Measurements from ENCODE around the gene PGBD2. TPM values are rescaled to one million over a fixed set of nuclear protein-coding genes. Genes with fewer than 3 reads are reported as not detected.

Gene PGBD2, protein sequence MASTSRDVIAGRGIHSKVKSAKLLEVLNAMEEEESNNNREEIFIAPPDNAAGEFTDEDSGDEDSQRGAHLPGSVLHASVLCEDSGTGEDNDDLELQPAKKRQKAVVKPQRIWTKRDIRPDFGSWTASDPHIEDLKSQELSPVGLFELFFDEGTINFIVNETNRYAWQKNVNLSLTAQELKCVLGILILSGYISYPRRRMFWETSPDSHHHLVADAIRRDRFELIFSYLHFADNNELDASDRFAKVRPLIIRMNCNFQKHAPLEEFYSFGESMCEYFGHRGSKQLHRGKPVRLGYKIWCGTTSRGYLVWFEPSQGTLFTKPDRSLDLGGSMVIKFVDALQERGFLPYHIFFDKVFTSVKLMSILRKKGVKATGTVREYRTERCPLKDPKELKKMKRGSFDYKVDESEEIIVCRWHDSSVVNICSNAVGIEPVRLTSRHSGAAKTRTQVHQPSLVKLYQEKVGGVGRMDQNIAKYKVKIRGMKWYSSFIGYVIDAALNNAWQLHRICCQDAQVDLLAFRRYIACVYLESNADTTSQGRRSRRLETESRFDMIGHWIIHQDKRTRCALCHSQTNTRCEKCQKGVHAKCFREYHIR
- total RNA-seq (2011; cell fraction: chromatin; rRNA removed; ENCODE audit: low replicate concordance), result 37.0 and 45.9 TPM in 2 replicates
- total RNA-seq (2011; cell fraction: nucleolus; rRNA removed), result 20.3 and 21.8 TPM in 2 replicates
- 24.5 and 28.1 TPM in 2 replicates for total RNA-seq (2011; cell fraction: nucleoplasm; rRNA removed)
- 11.9 and 12.4 TPM in 2 replicates for total RNA-seq (2014; rRNA removed)
- 13.6 and 14.0 TPM in 2 replicates for total RNA-seq (2014; rRNA removed; fragmentation: Illumina TruSeq; extraction: Trizol)
- total RNA-seq (2015; rRNA removed; fragmentation: Illumina TruSeq; extraction: Trizol), result 18.7 TPM in 2 replicates
- 12.2 and 12.4 TPM in 2 replicates for total RNA-seq (2021)
- polyA plus RNA-seq (2011; rRNA removed), result 15.2 and 19.4 TPM in 2 replicates
- polyA plus RNA-seq (2011; cell fraction: cytosol; rRNA removed), result 6.8 and 10.4 TPM in 2 replicates
- 42.5 and 50.0 TPM in 2 replicates for polyA plus RNA-seq (2011; cell fraction: nucleus; rRNA removed)
- 11.7 and 11.9 TPM in 2 replicates for polyA plus RNA-seq (2012)
- polyA plus RNA-seq (2014; fragmentation: Illumina TruSeq; extraction: Trizol), result 10.9 and 13.2 TPM in 2 replicates
- 10 to 100 TPM; 14.7 to 21.8 TPM for polyA plus RNA-seq (2014; fragmentation: Nextera tagmentation; extraction: Ambion mirVana)
- 20.8 and 21.6 TPM in 2 replicates for polyA plus RNA-seq (2014; rRNA removed)
- 21.3 and 22.7 TPM in 2 replicates for polyA minus RNA-seq (2011; rRNA and poly(A)+ RNA removed)
- polyA minus RNA-seq (2011; cell fraction: cytosol; rRNA and poly(A)+ RNA removed), result 5.0 and 5.8 TPM in 2 replicates
- 8.5 and 12.0 TPM in 2 replicates for polyA minus RNA-seq (2011; cell fraction: nucleus; rRNA and poly(A)+ RNA removed)
- Bru-seq, nascent RNA, result percentile 80 among the genes with signal in this experiment
- percentile 75 among the genes with signal in this experiment for BruChase-seq, experiment 1, labeled RNA remaining after a 2-hour chase
- BruChase-seq, experiment 2, labeled RNA remaining after a 6-hour chase, result percentile 74 among the genes with signal in this experiment
- long read RNA-seq, experiment 1, transcript PGBD2-201 (3 exons, 2,136 nt), result major isoform, 24 of 42 reads
- long read RNA-seq, experiment 1, partial matches to known transcripts, result 0 of 42 reads
- long read RNA-seq, experiment 1, other reads (novel, unspliced or antisense), result 14 of 42 reads
- long read RNA-seq, experiment 2, partial matches to known transcripts, result 1 of 8 reads
- long read RNA-seq, experiment 2, other reads (novel, unspliced or antisense), result 4 of 8 reads
- long read RNA-seq, experiment 3, transcript PGBD2-201 (3 exons, 2,136 nt), result major isoform, 6 of 14 reads
- long read RNA-seq, experiment 3, partial matches to known transcripts, result 1 of 14 reads
- long read RNA-seq, experiment 3, other reads (novel, unspliced or antisense), result 5 of 14 reads

DNA sequence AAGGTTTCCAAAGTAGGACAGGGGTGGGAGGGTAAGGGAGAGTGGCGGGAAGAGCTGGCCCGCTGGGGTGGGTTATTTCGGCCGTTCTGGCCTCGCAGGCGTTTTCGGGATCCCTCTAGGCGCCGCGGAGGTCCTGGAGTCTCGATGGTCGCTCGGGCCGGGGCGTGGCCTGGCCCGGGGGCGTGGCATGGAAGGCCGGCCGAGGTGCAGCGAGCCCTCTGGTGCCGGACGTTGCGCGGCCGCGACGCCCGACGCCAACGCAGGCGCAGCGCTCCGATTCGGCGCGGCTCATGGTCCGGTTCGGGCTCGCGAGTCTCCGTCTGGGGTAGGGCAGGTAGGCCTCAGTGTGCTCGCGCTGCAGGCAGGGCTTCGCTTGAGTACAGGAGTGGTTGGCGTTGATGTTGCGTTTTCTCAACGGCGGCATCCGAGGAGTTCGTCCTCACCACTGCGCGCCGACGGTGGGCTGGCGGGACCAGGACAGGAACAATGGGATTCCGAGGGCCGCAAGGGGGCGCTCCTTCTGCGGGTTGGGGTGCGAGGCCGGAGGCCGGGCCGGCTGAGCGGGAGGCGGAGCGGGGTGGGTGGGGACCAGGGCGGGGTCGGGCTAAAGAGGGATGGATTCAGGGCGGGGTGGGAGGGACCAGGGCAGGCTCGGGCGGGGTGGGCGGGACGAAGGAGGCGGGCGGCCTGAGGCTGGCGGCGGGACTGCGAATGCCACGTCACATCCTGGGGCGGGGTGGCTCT, at the start of gene PGBD2:
PGBD2 (plus strand) TSS at position 227 of the 744 bp plus-strand sequence. CDS start 7,628 bp downstream, outside the sequence.
- DNase-seq (ENCODE audit: extremely low read depth in 1 of 4, low spot score in 3 of 4), result peak; percentile 98 to 99 (median 98)
- WGBS (ENCODE audit: insufficient coverage, low coverage, missing lambda C conversion rate), result under 1% methylated on average over 49 of the region's 80 CpGs
- BruUV-seq (replicated peaks), result no TSS peak
- peak within 1 kb of the TSS; percentile 87 to 99 for H3K9ac ChIP-seq (ENCODE audit: insufficient read depth in 1 of 2, low read depth in 2 of 2, low read length in 2 of 2)
- H3K36me3 ChIP-seq (ENCODE audit: control insufficient read depth, insufficient read depth, low read length), result peaks cover 34% of the 10 kb centered on the region
- H3K9me3 ChIP-seq (replicated peaks; ENCODE audit: control insufficient read depth, insufficient read depth, low read depth, low read length), result no peaks in the 10 kb centered on the region
- ChIA-PET POLR2A (interaction anchor here (0.7 to 1.6 kb wide), 7 partner anchors 8 to 68 kb away, joined by 3 to 10 read pairs (median 5); partner anchors contain the start of genes ZNF672 and ZNF692), CTCF (ENCODE audit: low intra/inter-chr PET ratio) (interaction anchor here (0.6 to 1.1 kb wide), 4 partner anchors 48 to 80 kb away, joined by 3 to 12 read pairs (median 8); partner anchors contain the start of genes SH3BP5L and ZNF692)
- FAIRE-seq, result peak; percentile 78
- peak within 1 kb of the TSS; percentile 98 for H2AFZ ChIP-seq (ENCODE audit: low read depth, low read length)
- ATAC-seq, result peak; percentile 93
- no peaks in the 10 kb centered on the region for H3K27me3 ChIP-seq (ENCODE audit: control insufficient read depth in 2 of 2, insufficient read depth in 2 of 2, low read length in 2 of 2)
- peaks cover 54% of the 10 kb centered on the region for H3K79me2 ChIP-seq (ENCODE audit: control insufficient read depth, insufficient read depth, low read length)
- peaks cover 22 to 46% of the 10 kb centered on the region in 2 experiments; a peak in 4 of 5 replicates for H3K4me1 ChIP-seq (replicated peaks in 1 of 2; ENCODE audit: control insufficient read depth in 2 of 2, insufficient read depth in 2 of 2, low read length in 2 of 2)
- H3K4me2 ChIP-seq (ENCODE audit: insufficient read depth, low read length), result peak within 1 kb of the TSS; percentile 99
- H3K27ac ChIP-seq (ENCODE audit: extremely low read depth, low read depth, low read length), result peak within 1 kb of the TSS; percentile 99
- intact Hi-C loops (cut with micrococcal nuclease), result loop anchor here (1.0 kb wide), 5 partner anchors 17 to 80 kb away; no protein-coding TSS in a partner anchor
- H3K4me3 ChIP-seq, result peak within 1 kb of the TSS; percentile 58
- peaks cover 4% of the 10 kb centered on the region for H3K9me1 ChIP-seq (ENCODE audit: control insufficient read depth, insufficient read depth, low read length)
- in situ Hi-C loops (cut with MboI), result no loop called here
- H4K20me1 ChIP-seq (replicated peaks; ENCODE audit: control insufficient read depth, insufficient read depth, low read length), result no peaks in the 10 kb centered on the region
- TF ChIP-seq SMAD4 (CRISPR knock-in tag; conservative IDR thresholded peaks at IDR 0.05), result peak; percentile 91
- TF ChIP-seq, protein P1, sequence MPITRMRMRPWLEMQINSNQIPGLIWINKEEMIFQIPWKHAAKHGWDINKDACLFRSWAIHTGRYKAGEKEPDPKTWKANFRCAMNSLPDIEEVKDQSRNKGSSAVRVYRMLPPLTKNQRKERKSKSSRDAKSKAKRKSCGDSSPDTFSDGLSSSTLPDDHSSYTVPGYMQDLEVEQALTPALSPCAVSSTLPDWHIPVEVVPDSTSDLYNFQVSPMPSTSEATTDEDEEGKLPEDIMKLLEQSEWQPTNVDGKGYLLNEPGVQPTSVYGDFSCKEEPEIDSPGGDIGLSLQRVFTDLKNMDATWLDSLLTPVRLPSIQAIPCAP (CRISPR knock-in tag; IDR thresholded peaks at IDR 0.05; ENCODE audit: borderline replicate concordance), result peak; percentile 39; the same call in 1 of the 2 replicates
- TF ChIP-seq, protein P2, sequence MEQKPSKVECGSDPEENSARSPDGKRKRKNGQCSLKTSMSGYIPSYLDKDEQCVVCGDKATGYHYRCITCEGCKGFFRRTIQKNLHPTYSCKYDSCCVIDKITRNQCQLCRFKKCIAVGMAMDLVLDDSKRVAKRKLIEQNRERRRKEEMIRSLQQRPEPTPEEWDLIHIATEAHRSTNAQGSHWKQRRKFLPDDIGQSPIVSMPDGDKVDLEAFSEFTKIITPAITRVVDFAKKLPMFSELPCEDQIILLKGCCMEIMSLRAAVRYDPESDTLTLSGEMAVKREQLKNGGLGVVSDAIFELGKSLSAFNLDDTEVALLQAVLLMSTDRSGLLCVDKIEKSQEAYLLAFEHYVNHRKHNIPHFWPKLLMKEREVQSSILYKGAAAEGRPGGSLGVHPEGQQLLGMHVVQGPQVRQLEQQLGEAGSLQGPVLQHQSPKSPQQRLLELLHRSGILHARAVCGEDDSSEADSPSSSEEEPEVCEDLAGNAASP (IDR thresholded peaks at IDR 0.05), result no peak
- TF ChIP-seq, protein P3, sequence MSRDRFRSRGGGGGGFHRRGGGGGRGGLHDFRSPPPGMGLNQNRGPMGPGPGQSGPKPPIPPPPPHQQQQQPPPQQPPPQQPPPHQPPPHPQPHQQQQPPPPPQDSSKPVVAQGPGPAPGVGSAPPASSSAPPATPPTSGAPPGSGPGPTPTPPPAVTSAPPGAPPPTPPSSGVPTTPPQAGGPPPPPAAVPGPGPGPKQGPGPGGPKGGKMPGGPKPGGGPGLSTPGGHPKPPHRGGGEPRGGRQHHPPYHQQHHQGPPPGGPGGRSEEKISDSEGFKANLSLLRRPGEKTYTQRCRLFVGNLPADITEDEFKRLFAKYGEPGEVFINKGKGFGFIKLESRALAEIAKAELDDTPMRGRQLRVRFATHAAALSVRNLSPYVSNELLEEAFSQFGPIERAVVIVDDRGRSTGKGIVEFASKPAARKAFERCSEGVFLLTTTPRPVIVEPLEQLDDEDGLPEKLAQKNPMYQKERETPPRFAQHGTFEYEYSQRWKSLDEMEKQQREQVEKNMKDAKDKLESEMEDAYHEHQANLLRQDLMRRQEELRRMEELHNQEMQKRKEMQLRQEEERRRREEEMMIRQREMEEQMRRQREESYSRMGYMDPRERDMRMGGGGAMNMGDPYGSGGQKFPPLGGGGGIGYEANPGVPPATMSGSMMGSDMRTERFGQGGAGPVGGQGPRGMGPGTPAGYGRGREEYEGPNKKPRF (IDR thresholded peaks at IDR 0.05; ENCODE audit: low read depth, low read length), result no peak
- 0 out of 2 replicates have a peak, but pooled peaks have one; percentile 14 for TF ChIP-seq MECOM (CRISPR knock-in tag; IDR thresholded peaks at IDR 0.05)
- no peak for TF ChIP-seq PRPF4 (IDR thresholded peaks at IDR 0.05; ENCODE audit: insufficient read depth, low read depth, low read length, poor library complexity, severe bottlenecking)
